Activated CD8-positive, alpha-beta memory T cell treated with anti-CD3 and anti-CD28 coated beads, Interleukin-2, amount 50 U/mL, for 1 hour (primary cell): ENCODE data around the gene SLC49A3.

ENCODE experiments used
- DNase-seq: peaks from one replicate; pipeline ENCODE4 v3.0.0-alpha.2; 2020; ENCODE audit errors: extremely low read depth

Gene SLC49A3

DNA sequence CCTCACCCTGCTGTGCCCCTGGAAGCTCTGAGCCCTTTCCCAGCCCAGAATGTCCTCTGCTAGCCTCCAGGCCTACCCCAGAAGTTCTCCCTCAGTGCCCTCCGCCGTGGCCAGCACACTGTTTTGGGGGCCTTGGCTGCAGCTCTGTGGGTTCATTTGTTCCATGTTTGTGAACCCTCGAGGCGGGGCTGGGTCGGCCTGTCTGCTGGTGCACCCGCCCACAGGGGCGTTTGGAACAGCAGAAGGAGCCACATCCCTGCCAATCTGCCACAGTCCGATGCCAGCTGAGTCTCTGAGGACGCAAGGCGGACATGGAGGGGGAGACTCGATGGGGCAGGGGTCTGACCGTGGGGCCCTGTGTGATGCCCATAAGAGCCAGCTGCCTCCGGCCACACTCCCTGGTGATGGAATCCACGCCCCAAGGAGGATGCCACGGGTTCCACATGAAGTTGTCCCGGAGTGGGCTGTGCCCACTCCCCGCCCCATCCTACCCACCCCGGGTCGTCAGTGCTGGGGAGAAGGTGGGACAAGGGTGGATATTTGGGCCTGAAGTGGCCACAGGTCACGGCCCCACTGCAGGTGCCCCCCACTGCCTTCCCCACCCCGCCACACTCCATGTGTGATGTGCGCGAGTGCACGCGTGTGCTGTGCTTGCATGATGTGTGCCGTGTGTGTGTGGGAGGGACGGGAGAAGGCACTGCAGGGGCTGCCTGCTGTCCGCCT is 22.0 kb downstream of the SLC49A3 start:
- no peak for DNase-seq

DNA sequence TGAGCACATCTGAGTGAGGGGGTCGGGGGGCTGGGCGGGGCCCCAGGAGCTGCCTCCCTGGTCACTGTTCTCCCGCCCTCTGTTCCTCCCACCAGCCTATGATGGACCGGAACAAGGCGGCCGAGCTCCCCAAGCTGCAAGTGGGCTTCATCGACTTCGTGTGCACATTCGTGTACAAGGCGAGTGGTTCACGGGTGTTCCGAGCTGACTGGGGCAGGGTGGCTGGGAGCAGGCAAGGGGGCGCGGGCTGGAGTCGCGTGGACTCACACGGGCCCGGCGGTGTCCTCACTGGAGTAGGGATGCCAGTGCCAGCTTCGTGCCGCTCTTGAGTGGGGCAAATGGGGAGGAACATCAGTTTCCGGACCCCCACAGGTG is 22.5 kb downstream of the SLC49A3 start:
- no peak for DNase-seq

DNA sequence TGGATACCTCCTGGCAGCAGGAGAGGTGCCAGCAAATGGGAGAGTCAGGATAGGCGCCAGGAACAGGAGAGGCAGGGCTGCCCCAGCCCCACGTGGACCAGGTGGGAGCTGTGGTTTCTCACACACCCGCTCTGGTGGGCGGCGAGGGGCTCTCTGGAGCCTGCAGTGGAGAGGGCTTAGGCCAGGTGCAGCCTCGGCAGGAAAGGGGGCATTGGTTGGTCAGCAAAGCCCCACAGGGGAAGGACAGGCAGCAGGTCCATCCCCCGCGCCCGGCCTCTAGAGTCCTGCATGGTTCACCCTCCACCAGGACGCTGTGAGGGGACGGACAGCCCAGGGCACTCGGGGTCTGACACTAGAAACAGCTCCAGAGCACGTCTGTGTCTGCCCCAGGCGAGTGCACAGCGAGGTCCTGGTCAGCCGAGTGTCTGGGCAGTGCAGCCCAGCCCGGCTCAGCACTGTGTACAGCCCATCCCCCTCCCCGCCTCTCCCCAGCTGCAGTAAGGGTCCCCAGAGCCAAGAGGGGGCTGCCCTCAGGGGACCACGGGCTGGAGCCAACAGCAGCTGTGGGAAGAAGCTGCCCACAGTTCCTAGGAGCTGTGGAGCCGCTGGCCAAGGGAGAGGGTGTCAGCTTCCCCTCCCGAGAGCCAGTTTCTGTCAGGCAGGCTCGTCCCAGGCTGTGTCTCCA is 23.1 kb downstream of the SLC49A3 start:
- no peak for DNase-seq

DNA sequence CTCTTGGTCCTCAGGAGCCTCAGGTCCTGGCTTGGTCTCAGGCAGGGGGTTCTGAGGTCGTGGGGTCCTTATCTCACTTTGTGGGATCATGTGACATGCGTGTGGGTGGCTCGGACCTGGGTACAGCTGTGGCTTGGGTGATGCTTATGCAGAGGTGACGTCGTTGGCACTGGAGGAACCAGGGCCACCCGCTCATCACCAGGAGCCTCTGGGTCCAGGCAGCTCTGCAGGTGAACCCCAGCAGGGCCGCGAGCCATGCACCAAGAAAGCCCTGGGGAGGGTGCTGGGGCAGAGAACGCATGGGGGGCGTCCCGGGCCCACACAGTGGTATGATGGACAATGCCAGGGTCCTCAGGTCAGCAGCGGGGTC is 23.6 kb downstream of the SLC49A3 start:
- no peak for DNase-seq

DNA sequence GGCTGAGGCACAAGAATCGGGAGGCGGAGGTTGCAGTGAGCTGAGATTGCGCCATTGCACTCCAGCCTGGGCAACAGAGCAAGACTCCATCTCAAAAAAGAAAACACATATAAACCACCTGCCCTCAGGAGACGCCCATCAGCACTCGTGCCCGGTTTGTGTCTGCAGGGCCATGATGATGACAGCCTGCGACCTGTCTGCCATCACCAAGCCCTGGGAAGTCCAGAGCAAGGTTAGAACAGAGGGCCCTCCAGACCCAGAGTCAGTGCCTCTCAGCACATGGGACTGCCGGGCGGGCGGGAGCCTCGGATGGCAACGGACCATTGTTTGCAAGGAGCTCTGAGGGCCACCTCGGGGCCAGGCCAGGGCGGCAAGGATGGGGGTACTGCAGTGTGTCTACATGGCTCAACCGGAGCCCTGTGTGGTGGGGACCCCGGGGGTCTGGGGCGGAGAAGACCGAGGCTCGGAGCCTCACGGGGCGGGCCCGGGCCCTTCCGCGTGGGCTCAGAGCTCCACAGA is 24.2 kb downstream of the SLC49A3 start:
- DNase-seq: no peak

DNA sequence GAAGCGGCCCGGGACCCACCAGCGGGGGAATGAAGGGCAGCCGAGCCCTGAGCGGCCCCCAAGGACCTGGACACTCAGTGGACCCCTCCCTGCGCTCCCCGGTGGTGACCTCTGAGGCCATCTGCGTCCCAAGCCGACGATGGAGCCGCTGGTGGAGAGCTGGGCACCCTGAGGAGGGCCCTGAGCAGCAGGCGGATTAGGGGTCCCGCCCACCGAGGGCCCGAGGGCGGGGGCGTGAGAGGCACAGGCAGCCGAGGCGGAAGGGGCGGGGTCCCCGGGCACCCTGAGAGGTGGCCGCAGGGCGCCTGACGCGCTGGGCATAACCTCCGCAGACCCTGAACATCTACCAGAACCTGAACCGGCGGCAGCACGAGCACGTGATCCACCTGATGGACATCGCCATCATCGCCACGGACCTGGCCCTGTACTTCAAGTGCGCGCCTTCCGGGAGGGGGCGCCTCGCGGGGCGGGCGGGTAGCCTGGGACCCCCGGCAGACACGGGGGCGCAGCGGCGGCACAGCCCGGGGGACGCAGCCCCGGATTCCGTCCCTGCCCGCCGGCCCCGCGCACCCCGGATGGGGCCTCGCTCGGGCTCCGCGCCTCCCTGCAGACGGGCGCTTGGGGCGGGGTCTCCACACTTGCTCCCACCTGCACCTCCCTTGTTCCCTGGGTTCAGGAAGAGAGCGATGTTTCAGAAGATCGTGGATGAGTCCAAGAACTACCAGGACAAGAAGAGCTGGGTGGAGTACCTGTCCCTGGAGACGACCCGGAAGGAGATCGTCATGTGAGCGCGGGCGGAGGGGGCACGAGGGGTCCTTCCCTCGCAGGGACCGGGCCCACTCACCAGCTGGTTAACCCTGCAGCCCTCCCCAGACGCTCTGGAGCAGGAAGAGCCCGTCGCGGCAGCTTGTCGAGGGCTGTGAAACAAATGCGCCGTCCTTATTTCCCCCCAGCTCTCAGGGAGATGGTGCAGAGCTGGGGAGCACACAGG is 25.2 kb downstream of the SLC49A3 start:
- DNase-seq: peak; percentile 47

DNA sequence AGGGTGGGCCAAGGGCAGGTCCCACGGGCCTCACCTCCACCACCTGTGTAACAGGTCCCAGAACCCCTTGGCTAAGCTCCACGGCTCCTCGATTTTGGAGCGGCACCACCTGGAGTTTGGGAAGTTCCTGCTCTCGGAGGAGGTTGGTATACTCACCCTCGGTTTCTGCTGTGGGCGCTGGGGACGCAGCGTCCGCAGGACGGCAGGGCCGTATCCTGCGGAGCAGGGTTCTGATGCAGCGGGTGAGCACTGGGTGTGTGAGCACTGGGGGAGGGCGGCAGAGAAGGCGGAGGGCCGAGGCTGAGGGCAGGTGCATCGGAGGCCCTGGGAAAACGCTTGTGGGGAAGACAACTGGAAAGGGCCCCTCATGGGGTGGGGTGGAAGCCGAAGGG is 25.9 kb downstream of the SLC49A3 start:
- DNase-seq: no peak

DNA sequence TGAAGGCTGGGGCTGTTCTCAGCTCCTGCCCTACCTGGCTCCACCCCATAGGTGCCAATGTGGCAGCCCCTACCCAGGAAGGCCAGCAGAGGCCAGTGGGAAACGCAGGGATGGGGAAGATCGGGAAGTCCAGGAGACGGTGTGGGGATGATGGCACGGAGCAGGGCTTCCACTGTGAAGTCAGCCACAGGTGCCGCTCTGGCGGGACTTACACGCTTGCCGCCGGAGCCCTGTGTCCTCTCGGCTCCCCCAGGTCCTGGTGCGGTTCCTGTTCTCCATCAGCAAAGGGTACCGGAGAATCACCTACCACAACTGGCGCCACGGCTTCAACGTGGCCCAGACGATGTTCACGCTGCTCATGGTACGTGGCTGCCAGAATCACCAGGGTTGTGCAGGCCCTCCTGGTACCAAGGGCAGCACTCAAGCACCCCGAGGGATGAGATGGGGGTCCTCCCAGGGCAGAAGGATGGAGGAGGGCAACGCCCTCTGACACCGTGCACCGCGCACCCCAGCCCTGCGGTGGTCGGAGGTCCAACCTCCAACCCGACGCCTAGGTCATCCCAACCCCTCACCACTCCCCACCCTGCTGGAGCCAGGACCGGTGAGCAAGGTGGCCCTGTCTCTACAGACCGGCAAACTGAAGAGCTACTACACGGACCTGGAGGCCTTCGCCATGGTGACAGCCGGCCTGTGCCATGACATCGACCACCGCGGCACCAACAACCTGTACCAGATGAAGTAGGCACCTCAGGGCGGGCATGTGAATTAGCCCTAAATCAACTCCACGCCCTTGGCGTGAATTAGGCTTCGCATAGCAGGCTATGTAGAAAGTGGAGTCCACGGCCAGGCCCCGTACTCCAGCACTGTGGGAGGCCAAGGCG is 26.8 kb downstream of the SLC49A3 start:
- no peak for DNase-seq

DNA sequence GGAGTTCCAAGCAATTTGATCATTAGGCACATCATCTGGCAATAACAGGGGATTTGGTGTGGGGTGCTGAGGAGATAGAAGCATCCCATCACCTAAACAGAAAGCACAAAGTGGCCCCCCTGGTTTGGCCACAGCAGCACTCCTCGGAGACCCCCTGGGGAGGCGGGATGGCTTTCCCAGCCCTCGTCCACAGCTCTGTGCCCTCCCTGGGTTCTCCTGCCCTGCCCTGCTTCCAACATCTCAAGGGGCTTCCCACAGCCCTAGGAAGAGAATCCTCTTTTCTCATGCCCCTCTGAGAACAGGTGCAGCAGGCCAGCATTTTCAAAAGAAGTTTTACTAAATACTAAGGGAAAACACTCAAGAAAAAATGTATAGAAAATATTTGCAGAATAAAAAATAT is 27.7 kb downstream of the SLC49A3 start:
- DNase-seq: no peak

DNA sequence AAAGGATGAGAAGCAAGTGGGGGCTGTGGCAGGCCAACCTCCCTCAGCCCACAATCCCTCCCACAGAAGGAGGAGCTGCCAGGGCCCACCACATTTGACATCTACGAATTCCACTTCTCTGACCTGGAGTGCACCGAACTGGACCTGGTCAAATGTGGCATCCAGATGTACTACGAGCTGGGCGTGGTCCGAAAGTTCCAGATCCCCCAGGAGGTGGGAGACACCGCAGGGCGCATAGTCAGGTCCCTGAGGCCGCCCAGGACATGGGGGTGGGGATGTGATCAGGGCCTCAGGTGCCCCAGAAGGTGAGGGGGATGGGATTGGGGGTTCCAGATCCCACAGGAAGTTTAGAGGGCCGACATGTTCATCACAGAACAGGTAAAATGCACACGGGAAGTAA is 28.6 kb downstream of the SLC49A3 start:
- DNase-seq: no peak

DNA sequence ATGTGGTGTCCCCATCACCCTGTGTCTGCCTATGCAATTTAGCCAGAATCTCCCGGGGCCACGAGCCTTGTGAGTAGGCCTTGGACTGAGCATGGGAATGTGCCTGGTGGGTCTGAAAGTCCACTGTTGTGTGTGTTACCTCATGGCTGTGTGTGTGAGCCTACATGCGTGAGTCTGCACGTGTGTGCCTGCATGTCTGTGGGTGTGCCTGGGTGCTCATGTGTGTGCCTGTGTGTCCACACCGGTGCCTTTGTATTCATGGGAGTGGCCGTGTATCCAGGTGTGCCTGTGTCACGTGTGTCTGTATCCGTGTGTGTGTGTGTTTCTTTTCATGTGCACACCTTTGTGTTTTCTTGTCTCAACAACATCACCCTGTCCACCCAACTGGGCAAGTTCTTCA is 29.1 kb downstream of the SLC49A3 start:
- no peak for DNase-seq

DNA sequence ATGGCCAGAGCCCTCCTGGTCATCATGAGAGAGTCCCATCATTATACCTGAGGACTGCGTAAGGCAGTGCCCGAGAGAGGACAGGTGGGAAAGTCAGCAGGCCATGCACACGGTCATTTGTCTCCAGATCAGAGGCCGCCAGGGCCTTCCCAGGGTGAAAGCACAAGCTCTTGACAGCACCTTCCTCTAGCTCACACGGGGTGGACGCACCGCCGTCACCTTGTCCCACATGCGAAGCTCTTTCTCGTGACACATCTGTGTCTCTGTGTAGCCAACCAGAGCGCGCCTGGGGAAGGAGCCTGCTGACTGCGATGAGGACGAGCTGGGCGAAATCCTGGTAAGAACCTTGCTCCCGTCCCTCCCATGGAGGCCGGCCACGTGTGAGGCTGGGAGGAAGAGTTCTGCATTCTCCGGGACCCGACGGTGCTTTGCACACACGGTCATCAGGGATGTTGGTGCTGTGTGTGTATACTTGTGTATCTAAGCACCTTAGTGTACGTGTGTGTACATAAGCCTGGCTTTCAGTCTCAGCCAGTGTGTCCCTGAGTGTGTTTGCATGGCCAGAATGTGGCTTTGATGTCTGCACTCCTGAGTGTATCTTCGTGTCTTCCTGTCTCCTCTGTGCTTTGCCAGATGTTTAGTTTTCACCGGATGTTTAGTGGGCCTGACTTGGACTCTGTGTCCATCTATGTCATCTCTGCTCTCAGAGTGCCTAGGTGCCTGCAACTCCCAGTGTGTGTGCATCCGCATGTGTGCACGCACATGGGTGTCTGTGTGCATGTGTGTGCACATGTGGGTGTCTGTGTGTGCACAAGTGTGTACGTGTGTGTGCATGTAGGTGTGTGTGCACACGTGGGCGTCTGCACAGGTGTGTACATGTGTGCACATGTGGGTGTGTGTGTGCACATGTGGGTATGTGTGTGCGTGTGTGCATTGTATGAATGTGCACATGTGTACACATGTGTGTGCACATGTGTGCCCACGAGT is 30.0 kb downstream of the SLC49A3 start:
- DNase-seq: no peak

DNA sequence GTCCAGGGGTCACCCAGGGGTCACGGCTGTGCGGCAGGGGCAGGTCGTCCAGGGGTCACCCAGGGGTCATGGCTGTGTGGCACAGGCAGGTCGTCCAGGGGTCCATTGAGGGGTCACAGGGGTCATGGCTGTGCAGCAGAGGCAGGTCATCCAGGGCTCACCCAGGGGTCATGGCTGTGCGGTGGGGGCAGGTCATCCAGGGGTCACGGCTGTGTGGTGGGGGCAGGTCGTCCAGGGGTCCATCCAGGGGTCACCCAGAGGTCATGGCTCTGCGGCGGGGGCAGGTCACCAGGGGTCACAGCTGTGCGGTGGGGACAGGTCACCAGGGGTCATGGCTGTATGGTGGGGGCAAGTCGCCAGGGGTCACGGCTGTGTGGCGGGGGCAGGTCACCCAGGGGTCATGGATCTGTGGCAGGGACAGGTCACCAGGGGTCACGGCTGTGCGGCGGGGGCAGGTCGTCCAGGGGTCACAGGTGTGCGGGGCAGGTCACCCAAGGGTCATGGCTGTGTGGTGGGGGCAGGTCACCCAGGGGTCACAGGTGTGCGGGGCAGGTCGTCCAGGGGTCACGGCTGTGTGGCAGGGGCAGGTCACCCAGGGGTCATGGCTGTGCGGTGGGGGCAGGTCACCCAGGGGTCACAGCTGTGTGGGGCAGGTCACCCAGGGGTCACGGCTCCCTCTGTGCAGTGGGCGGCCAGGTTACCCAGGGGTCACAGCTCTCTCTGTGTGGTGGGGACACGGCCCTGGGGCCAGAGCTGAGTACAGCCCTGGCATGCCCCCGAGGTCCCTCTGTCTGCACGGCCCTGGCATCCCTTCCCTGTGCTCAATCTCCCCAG is 30.9 kb downstream of the SLC49A3 start:
- DNase-seq: no peak

DNA sequence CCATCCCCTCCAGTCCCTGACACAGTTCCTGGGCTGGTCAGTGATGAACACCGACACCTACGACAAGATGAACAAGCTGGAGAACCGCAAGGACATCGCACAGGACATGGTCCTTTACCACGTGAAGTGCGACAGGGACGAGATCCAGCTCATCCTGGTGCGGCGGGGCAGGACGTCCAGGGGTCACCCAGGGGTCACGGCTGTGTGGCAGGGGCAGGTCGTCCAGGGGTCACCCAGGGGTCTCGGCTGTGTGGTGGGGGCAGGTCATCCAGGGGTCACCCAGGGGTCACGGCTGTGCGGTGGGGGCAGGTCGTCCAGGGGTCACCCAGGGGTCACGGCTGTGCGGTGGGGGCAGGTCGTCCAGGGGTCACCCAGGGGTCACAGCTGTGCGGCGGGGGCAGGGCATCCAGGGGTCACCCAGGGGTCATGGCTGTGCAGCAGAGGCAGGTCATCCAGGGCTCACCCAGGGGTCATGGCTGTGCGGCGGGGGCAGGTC is 31.6 kb downstream of the SLC49A3 start:
- DNase-seq: no peak

DNA sequence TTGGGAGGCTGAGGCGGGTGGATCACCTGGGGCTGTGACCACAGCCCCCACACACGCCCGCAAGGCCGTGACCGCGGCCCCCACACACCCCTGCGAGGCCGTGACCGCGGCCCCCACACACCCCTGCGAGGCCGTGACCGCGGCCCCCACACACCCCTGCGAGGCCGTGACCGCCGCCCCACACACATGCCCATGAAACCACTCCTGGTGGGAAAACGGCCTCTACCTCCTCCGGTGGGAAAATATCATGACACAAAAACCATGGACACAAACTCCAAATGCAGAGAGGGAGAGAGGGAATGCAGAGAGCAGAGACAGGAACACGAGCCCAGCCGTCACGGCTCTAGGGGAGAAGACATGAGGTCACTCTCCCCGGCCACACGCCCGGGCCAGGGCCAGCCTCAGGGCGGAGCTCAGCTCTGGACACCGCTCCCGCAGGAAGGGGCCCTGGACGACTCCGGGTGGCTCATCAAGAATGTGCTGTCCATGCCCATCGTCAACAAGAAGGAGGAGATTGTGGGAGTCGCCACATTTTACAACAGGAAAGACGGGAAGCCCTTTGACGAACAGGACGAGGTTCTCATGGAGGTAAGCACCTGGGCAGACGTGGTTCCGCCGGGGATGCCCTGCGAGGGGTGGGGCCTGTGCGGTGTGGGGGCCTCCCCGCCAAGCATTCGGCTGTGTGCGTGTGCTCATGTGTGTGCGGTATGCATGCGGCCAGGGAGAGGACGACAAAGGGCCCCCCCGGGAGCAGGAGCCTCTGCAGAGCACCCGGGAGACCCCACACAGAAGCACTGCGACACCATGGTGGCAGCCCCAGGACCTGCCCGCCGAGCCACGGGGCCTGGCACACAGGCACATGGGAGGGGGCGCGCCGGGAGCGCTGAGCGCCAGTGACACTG is 32.3 kb downstream of the SLC49A3 start:
- DNase-seq: no peak

DNA sequence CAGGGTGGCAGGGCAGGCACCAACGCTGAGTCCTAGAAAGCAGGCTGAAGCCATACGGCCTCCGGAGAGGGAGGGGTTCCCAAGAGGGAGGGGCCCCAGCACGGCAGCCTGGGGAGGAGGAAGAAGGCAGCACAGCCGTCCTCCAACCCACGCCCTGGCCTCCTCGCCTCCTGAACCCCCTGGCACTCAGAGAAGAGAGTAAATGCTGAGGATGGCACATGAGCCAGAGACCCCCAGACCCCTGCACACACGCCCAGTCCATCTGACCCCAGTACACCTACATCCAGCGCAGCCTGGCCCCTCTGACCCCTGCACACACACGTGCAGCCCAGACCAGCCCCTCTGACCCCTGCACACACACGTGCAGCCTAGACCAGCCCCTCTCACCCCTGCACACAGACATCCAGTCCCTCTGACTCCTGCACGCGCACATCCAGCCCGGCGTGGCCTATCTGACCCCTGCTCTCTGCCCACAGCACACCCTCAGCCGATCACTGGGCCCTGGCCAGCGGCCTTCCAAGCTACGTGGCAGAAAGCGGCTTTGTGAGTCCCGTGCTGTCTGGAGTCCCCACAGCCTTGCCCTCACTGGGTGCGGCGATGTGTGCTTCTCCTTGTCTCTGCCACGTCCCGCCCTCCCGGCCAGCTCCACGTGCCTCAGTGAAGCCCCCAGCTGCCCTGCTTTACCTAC is 33.3 kb downstream of the SLC49A3 start:
- no peak for DNase-seq

DNA sequence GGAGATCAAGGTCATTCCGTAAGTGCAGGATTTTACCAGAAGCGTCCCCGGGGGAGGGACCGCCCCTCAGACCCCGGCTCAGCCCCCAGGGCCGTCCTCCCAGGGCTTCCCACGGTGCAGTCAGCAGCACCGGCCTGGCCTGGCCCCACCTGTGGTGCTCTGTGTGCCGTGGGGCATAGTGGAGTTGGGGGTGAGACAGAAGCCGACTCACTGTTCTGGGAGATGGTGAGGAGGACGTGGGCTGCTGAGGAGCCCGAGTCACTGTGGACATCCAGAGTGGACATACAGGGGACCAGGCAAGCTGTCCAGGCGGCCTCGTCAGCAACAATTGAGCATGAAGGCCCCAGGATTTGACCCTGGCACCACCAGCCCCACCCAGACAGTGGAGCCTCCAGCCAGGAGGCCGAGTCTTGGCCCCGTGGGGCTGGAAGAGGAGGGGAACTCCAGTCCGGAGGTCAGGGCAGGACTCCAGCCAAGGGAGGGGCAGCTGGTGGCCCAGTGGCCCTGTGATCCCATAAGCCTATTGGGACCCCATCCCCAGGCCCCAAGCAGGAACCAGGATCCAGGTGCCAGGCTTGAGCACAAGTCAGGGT is 34.0 kb downstream of the SLC49A3 start:
- DNase-seq: no peak
